AG09319 (cell line): ENCODE measurements around the gene TMEM30A.

ENCODE experiments used
- DNase-seq: peaks from one replicate; pipeline ENCODE4 v3.0.0-alpha.2; 2010; ENCODE audit warnings: low read depth; ENCODE audit errors: extremely low read depth
- TF ChIP-seq, protein P1 (sequence below): IDR thresholded peaks from 2 replicates; pipeline ENCODE4 v1.5.1; 2011; ENCODE audit warnings: low read depth, mild to moderate bottlenecking, inconsistent platforms, low read length, moderate library complexity

TMEM30A gene

DNA sequence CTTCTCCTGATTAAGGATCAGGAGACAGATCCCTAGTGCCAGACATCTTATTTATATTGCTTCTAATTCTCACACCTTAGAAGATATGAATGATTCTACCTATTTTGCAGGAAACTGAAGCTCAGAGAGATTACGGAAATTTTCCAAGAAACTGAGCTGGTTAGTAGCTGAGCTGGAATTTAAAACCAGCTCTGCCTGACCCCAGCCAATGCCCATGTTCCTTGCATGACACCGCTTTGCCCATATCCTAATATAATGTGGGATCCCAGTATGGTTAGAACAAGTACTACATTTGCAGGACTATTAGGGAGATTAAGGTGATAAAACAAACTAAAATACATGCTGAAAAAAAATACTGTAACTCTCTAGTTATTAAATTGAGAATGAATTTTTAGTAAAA is 1.9 kb downstream of the TMEM30A start:
- TF ChIP-seq, protein P1, sequence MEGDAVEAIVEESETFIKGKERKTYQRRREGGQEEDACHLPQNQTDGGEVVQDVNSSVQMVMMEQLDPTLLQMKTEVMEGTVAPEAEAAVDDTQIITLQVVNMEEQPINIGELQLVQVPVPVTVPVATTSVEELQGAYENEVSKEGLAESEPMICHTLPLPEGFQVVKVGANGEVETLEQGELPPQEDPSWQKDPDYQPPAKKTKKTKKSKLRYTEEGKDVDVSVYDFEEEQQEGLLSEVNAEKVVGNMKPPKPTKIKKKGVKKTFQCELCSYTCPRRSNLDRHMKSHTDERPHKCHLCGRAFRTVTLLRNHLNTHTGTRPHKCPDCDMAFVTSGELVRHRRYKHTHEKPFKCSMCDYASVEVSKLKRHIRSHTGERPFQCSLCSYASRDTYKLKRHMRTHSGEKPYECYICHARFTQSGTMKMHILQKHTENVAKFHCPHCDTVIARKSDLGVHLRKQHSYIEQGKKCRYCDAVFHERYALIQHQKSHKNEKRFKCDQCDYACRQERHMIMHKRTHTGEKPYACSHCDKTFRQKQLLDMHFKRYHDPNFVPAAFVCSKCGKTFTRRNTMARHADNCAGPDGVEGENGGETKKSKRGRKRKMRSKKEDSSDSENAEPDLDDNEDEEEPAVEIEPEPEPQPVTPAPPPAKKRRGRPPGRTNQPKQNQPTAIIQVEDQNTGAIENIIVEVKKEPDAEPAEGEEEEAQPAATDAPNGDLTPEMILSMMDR, result no peak

DNA sequence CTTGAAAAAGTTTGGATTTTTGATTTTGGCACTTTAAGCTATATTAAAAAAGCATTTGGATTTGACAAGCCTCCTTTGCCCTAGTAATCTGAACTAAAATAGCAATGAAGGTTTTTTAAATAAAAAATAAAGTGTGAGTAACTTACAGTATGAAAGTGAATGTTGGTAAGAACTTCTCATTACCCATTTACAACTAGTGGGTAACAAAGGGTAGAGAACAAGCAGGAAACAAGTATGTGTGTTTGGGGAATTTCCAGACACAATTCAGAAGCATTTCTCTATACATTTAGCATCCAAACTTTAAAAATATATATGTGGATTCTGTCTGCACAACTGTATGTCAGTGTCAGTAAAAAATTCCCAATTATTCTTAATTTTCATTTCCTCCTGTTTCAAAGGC is 2.9 kb downstream of the TMEM30A start:
- TF ChIP-seq, protein P1, result no peak
- no peak for DNase-seq

More for the DNA sequence above, 1.9 kb downstream of the TMEM30A start:
- DNase-seq, result no peak

DNA sequence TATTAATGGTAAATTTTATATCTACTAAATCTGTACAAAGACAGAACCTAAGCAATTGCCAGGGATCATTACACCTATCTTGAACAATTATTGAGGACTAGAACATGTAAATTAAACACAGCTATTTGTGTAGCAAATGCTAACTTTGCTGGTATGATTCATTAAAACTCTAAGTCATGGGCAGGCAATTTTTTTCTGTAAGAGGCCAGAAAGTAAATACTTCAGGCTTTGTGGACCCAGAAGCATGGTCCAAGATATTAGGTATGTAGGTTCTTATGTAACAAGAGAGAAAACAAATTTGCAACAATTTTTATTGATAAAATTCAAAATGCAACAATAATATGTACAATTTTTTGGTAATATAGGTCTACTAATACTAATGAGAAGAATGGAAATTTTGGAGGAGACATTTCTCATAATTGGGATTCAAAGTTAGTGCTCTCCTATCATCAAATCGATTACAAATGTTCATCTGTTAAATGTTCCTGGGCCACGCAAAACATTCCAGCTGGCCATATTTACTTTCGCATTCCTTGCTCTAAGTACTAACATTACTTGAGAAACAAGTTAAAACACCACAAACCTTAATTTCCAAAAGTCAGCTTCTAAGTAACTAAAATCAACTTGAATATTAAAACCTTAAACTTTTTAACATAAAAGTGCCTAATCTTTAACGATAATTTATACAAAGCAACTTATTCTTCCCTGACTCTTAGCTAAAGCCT is 4.3 kb downstream of the TMEM30A start:
- no peak for DNase-seq
- TF ChIP-seq, protein P1, result no peak

DNA sequence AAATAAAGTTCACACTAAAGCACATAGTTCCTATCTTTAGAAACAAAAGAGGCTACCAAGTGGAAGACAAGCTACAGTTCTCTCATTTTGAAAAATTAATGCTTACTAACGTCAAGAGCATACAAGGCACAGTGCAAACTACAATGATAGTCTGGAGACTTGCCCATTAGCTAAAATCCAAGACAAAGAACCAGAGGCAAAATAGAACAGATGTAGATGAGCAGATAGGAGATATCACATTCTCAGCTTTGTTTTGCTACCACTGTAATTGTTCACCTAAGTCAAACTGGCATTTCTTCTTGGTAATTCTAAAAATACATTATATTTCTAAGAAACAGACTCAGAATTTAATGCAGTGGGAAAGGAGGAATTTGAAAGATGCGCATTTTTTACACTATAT is 5.2 kb downstream of the TMEM30A start:
- no peak for DNase-seq
- TF ChIP-seq, protein P1, result no peak

DNA sequence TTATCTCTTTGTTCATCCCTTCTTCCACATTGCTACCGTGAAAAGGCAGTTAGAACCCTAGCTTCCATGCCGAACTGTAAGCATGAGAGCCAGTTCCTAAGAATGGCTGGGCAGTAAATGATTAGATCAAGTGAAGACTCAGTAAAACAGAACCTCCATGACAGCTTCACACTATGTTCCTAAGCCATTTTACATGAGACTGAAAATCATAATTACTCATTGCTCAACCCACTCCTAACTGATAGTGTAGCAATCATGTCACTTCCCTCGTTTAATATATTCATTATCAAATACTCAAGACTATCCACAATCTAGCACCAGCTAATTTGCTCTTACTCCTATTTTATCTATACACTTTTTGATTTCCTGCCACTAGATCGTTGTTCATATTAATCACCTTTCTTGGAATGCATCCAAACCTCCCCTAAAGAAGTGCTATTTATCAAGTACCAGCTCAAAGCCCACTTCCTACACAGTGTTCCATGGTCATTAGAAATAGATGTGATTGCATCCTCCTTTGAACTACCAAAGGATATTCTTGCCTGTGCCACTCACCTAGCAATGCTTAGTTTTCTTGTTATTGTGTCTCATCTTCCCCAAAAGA is 6.0 kb downstream of the TMEM30A start:
- TF ChIP-seq, protein P1, result no peak
- DNase-seq, result no peak

DNA sequence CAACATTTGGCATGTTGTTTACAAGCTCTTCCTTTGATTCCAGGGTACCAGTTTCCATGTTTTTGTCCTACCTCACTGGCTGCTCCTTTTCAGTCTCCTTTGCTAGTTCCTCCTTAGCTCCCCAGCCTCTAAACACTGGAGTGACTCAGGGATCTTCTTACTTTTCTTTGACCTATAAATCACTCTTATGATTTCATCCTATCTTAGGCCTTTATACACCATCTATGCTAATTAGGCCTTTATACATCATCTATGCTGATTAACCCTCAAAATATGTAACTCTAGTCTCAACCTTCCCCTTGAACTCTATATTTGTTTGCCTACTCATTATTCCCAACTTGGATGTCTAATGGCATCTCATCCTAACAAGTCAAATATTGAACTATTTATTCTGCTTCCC is 9.5 kb downstream of the TMEM30A start:
- TF ChIP-seq, protein P1, result no peak
- DNase-seq, result peak; percentile 49

DNA sequence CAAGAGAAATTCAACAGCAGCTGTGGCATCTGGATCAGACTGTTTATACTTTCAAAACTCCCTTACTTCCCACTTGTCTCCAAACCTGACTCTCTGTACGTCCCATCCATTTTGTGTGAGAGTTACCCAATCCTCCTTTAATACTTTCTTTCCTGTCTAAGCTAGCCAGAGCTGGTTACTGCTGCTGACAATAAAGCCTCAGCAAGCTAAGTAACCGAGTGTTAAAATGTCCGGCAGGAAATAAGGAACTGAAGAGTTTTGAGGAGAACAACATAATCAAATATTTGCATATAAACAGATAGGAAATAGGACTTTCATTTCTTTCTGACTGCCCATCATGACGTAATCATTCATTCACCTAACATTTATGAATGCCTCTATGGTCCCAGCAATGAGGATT is 11.6 kb downstream of the TMEM30A start:
- DNase-seq, result no peak
- TF ChIP-seq, protein P1, result no peak
